ENCODE measurements around the gene CA12.

CA12 gene

DNA sequence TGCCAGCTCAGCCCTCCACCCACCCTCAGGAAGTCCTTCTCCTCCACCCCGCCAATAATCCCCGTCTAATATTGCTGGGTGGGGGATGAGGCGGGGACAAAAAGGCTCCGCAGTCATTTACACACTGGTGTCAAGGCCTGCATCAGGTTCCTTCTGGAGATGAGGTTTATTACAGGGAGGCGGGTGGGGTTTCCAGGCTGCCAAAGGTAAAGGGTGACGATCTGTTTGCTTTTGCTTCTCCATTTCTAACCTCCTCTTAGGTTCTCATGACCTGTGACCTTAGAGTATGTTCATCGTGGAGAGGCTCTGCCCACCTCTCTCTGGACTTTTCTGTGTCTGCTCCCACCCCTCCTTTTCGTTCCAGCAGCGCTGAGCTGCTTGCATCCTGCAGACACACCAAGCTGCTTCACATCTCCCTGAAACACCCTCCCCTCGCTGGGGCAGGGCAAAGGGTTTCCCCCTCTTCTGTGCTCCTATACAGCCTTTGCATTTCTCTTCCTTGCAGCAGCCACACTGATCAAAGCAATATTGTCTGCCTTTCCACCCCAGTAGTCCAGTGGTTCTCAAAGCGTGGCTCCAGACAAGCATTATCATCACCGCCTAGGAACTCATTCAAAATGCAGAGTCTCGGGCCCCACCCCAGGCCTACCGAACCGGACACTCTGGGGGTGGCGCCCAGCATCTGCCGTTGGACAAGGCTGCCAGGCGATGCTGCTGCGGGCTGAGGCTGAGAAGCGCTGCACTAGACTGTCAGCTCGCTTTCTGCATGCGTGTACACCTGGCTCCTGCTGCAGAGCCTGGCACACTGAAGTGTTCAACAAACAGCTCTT lies 26.6 kb downstream of the CA12 start:
- no peak for DNase-seq

DNA sequence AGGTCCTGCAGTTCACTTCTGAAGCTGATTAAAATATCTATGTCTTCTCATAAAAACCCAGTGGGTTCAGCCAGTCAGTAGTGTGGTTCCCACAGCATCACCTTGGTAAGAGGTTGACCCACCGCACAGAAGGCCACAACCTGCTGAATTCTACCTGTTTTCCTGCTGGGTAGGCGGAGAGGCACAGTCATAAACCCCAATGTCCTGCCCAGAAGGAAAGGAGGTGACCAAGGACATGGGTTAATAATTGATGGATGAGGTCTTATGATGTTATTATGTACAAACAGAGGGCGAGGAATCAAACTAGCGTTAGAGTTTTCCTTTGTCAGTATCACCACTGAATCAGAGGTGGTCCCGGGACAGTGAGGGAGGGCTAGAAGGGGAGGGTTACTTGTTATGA lies 27.8 kb downstream of the CA12 start:
- DNase-seq, result no peak

GRCh38 chr15:63353261-63353660 lies 28.4 kb downstream of the CA12 start:
- no peak for DNase-seq

DNA sequence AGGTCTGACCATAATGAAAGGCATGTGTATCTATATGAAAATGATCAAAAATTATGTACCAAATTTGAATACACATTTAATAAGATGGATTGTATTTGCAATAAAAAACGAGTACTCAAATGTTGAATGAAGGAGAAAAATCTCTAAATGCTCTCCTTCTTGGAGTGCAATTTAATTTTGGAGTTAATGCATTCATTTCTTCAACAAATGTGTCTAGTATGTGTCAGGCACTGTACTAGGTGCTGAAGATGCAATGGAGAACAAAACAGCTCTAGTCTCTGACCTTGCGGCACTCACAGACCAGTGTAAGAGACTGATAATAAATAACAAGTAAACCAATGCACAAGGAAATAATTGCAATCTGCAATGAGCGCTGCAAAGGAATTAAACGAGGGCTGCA lies 28.8 kb downstream of the CA12 start:
- DNase-seq, result no peak

- DNase-seq, result no peak
Observed at GRCh38 chr15:63351170-63351569, 30.5 kb downstream of the CA12 start.

DNA sequence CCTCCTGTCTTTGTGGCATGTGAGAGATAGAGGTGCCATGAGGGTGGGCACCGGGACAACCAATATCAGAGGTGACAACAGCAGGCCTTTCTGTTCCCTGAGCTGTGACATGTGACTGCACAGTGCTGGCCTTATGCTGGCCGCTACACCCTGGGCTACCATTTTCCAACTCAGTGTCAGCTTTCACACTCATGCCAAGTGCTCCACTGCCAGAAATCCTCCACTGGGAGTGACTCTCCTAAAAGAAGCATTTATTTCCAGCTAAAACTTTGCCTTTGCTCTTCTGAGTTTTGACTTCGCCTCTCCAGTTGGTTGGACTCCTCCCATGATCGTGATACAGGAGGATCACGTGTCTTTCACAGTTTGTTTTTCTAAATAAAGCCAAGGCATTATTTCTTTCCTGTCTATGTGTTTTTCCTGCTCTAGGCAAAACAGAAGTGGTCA lies 31.4 kb downstream of the CA12 start:
- no peak for DNase-seq

DNA sequence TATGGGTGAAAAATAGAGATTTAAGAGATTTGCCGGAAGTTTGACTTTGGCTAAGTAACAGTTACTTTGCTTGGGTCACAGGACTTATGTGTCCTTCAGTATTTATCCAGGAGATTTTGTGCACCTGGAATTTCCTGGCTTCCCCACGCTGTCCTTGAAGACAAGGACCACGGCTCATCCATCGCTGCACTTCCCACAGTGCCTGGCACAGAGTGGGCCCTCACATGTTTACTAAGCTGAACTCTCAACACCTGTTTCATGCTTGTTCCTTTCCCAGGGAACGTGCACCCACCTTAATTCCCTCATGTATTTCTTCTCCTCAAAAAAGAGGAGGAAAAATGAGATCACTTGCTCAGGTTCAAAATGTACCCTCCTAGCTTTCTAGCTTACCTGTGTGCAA lies 32.0 kb downstream of the CA12 start:
- no peak for DNase-seq

DNA sequence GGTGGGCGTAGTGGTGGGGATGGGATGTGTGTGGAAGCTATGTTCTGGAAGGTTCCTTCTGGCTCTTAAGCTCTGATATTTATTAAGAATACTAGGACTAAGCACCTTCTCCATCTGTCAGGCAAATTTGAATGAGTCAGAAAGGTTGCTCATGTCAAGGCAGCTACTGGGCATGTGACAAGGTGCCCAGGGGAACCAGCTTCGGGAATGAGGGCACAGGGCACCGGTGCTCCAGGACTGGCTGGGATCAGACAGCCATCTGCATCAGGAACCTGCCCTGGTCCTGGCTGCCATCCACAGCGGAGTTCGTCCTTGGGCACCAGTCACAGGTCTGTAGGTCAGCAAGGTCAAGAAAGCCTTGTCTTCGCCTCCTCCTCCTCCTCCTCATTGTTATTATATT lies 32.5 kb downstream of the CA12 start:
- DNase-seq, result no peak

GRCh38 chr15:63348392-63348791 lies 33.3 kb downstream of the CA12 start:
- DNase-seq, result peak; percentile 69

- no peak for DNase-seq
Observed at GRCh38 chr15:63347074-63347857, 34.4 kb downstream of the CA12 start.

DNA sequence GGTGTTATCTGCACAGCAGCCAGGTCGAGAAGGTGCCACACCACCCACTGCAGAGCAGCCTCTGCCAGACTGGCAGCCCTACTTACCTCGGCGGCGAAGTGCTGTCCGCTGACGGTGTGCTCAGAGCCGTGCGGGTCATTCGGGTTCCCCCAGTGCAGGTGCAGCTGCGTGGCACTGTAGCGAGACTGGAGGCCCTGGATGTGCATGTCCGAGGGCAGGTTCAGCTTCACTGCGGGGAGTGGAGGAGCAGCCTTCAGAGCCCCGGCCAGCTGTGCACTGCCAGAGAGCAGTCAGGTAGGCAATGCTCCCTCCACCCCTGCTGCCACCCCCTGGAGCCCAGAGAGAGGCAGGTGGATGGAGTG lies 36.3 kb downstream of the CA12 start:
- no peak for DNase-seq

DNA sequence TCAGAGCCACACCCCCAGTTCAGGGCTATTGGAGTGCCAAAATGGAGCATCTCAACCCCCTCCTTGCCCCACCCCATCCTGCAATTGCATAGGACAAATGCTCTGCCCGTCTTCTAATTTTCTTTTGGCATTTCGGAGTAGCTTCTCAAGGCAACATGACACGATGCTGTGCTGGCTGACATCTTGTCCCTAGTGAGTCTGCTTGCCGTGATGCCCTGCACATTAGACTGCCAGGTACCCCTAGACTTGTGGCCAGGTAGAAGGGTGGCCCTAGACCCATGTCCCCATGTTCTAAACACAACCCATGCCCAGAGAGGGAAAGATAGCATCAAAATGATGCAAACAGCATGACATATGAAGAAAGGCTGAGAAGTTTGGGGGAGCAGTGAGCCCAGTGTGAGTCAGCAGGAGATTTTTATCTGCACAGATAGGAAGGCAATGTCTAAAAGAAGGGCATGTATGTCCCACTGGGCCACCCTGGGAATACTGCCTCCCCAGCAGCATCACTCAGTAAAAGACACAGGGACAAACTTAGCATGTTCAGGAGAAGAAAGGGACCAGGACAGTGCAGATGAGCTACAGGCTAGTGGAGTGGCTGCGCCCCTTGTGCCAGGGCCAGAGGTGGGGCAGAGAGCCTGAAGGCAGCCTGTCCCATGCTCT lies 36.8 kb downstream of the CA12 start:
- peak; percentile 67 for DNase-seq

DNA sequence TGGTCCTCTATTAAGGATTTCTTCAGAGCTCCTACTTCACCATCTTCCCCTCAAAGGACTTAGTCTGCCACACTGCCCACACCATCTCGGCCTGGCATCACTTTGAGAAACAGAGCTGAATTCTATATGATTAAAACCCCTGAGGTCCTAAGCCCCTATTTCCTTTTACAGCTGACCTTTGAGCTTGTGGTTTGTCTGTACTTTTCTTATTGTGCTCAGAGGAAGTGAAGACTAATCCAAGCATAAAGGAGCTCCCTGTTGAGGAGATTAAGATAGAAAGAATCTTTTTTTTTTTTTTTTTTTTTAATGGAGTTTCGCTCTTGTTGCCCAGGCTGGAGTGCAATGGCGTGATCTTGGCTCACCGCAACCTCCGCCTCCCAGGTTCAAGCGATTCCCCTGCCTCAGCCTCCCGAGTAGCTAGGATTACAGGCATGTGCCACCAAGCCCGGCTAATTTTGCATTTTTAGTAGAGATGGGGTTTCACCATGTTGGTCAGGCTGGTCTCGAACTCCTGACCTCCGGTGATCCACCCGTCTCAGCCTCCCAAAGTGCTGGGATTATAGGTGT lies 38.6 kb downstream of the CA12 start:
- peak; percentile 77 for DNase-seq

- DNase-seq, result no peak
Observed at GRCh38 chr15:63341898-63342297, 39.7 kb downstream of the CA12 start.

GRCh38 chr15:63340878-63341277 lies 40.8 kb downstream of the CA12 start:
- DNase-seq, result no peak

DNA sequence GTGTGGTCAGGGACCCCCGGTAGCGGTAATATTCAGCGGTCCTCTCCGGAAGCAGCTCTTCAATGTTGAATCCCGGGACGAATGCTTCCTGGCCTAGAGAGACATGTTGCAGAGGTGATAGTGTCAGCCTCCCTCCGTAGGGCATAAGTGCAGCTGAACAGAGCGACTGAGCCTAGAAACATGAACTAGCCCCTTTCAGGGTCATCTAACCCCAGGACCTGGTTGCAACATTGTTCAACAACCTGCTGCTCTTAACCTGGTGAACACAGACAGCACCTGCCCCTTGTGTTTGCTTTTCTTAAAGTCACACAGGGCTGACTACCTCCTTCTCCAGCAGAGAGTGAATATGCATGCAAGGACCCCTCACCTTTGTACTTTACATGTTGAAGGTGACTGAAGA lies 41.3 kb downstream of the CA12 start:
- no peak for DNase-seq

- DNase-seq, result no peak
Observed at GRCh38 chr15:63339836-63340235, 41.8 kb downstream of the CA12 start.

DNA sequence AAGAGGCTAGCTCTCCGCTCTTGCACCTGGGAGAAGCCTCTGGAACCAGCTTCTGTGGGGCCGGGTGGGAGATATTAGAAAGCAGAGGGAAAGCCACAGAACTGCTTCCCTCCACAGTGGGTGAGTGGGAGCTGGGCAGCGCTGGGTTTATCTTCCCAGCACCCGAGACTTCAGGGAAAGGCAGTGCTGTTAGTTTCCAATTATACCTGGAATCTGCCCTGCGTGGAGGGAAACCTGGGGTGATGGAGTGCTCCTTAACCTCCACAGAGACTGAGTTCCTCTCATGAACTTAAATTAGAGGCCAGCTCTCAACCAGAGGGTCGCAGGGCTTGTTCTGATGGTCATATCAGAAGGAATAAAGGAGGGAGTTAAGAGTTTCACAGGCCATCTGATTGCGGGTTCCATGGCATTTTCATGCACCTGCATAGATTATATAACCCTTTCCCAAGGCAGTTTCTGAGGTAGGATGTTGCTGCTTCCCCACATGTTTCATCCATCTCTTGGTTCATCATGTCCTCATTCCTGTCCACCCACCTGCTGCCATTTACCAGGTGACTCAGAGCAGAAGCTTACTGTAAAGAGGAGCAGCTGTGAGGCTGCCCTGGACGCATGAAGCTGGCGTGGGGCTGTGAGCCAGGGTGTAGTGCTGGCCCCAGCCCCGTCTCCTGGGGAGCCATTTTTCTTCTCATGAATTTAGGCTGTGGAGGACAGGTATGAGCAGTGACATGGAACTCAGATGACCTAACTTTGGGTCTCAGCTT lies 42.5 kb downstream of the CA12 start:
- no peak for DNase-seq

- DNase-seq, result peak; percentile 61
Observed at GRCh38 chr15:63338170-63338569, 43.5 kb downstream of the CA12 start.

- no peak for DNase-seq
Observed at GRCh38 chr15:63337046-63337445, 44.6 kb downstream of the CA12 start.

DNA sequence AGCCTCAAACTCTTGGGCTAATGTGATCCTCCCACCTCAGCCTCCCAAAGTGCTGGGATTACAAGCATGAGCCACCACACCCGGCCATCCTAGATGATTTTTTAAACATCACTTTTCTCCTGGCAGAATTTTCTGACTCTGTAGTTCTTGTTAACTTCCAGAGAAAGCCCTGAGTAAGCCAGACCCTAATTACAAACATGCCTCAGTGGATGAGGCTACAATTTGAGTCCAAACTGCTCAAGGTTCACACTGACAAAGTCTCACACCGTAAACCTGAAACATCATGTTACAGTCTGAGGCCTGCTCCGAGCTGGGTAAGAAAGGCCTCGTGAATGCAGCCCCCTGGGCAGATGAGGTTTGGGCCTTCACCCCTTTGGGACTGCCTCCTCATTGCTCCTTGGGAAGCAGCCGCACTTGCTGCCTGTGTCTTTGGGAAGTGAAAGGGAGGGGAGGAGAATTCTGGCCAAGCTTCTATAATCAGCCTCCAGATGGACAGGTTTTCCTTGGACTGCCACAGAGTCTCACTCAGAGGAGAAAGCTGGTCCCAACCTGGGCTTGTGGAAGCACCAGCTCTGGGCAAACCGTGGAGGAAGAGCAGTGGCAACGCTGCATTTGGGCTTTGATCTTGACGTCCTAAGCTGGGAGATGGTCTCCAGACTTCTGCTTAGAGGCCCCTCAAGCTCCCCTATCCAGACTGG lies 46.0 kb downstream of the CA12 start:
- no peak for DNase-seq

DNA sequence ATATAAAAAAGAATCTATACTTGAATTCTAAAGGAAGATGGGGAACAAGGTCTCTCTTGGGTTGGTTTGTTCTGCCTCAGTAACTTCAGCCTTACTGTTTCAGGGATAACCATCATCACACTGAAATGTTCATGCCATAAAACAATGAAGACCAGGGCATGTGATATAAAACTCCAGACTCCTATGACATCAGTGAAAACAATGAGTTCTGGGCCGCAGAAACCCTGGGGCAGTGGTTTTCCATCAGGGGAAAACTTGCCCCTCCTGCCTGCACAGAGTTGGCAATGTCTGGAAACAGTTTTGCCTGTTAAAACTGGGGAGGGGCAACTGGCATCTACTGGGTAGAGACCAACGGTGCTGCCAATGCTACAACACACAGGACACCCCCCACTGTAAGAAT lies 46.8 kb downstream of the CA12 start:
- no peak for DNase-seq

Data from HCEC 1CT (cell line).